Kidney tubule cell (primary cell): ENCODE data around the gene FDX2.
"Not testable (repeated sequence)": the region's sequence is repeated elsewhere in the genome, so short reads cannot be mapped to it uniquely, and the experiment has no call there.

Source experiments
- DNase-seq: peaks from one replicate; pipeline ENCODE4 v3.0.0-alpha.2; 2018; ENCODE audit warnings: low spot score

FDX2 gene

GRCh38 chr19:10284065-10284959 lies 31.5 kb downstream of the FDX2 start:
- no peak for DNase-seq

GRCh38 chr19:10283301-10284064 lies 32.3 kb downstream of the FDX2 start:
- no peak for DNase-seq

- not testable (repeated sequence) for DNase-seq
These were observed 33.8 kb downstream of the FDX2 start for GRCh38 chr19:10282043-10282442.

GRCh38 chr19:10279737-10280442 lies 35.9 kb downstream of the FDX2 start:
- no peak for DNase-seq

- no peak for DNase-seq
These were observed 36.9 kb downstream of the FDX2 start for GRCh38 chr19:10278935-10279334.

GRCh38 chr19:10277795-10278589 lies 37.8 kb downstream of the FDX2 start:
- DNase-seq: no peak

GRCh38 chr19:10274589-10274988 lies 41.2 kb downstream of the FDX2 start:
- no peak for DNase-seq

- DNase-seq: peak; percentile 62
These were observed 44.2 kb downstream of the FDX2 start for GRCh38 chr19:10271543-10272086.

GRCh38 chr19:10270616-10271394 lies 45.0 kb downstream of the FDX2 start, which contains the start of gene ICAM1:
ICAM1 (plus strand) TSS chr19:10271120; CDS start chr19:10271160, 40 bp downstream.
- peak; percentile 94 for DNase-seq

- DNase-seq: peak; percentile 80
These were observed 45.6 kb downstream of the FDX2 start for GRCh38 chr19:10270180-10270615.

- DNase-seq: peak; percentile 80
These were observed 46.3 kb downstream of the FDX2 start for GRCh38 chr19:10269333-10270179.

- no peak for DNase-seq
These were observed 47.7 kb downstream of the FDX2 start for GRCh38 chr19:10268071-10268470.

GRCh38 chr19:10266706-10267105 lies 49.1 kb downstream of the FDX2 start:
- no peak for DNase-seq

- DNase-seq: peak; percentile 41
These were observed 53.0 kb downstream of the FDX2 start for GRCh38 chr19:10262771-10263170.

- DNase-seq: peak; percentile 91
These were observed 55.7 kb downstream of the FDX2 start for GRCh38 chr19:10260141-10260584.
